GM21447 (cell line): ENCODE results near the gene CKS2.

Source experiments
- ATAC-seq: cut with Tn5 transposase; IDR thresholded peaks from one replicate; pipeline ENCODE4 v1.9.1; 2021; ENCODE audit not compliant: unreplicated experiment

The CKS2 gene

DNA sequence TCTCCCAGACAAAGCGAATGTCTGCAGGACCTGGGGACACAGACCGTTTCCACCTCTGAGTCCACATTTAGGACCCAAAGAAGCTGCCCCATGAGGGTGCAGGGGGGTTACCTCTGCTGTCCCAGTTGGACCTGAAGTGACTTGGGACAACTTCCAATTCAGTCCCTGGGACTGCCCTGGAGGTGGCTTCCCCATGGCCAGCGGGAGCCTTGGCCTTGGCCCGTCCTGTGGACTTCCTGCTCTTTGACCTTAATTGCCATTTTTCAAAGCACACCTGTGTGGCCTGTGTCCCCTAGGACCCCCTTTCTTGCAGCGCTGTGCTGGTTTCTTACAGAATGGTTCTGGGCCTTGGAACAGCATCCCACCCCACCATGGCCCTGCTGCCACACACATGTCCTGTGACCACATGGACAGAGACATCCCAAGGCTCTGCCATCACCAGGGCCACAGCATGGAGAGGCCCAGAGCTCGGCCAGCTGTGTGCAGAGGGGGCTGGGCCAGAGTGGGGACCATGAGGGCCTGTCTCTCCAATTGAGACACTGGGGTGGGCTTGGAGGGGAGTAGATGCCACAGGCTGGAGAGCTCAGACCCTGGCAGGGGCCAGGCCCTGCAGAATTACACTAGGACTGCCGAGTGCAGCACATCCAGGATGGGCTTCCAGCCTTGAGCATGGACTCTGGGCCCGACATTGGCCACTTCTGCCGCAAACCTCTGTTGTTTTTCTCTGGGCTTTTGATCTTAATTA is 53.1 kb downstream of the CKS2 start:
- no peak for ATAC-seq

DNA sequence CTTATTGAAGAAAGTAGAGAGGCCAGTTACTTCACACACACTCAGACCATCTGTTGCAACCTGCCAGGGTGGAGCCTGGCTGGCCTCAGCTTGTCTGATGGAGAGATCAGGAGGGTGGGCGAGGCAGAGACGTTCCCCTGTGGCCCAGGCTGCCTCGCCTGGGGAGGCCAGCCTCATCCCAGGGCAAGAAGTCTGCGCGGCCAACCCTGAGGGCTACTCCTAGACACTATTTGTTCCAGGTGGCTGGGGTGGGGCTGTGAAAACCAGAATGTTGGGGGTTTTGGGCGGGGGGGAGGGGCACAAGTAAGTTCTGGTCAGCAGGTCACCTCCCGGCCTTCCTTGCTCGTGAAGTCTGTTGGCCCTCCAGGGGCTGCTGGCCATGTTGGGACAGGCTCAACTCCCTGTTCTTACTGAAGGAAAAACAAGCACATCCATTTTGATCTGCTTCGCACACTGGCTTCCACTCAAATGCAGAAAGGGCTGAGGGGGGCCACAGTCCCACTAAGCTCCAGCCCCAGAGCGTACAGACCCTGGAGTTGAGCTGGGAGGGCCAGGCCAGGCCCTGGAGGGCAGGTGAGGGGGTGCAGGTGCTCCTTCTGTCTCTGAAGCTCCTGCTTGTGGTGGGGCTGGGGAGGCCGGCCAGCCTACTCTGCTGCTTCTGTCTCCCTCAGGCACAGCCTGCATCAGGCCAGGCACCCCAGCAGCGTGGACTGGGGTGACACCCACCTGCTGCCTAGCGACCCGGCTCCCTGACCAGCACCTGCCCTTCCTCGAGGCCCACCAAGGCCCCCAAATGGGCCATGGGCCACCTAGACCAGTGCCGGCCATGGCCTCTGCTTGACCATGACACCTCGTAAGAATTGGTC is 53.9 kb downstream of the CKS2 start:
- ATAC-seq, result no peak

DNA sequence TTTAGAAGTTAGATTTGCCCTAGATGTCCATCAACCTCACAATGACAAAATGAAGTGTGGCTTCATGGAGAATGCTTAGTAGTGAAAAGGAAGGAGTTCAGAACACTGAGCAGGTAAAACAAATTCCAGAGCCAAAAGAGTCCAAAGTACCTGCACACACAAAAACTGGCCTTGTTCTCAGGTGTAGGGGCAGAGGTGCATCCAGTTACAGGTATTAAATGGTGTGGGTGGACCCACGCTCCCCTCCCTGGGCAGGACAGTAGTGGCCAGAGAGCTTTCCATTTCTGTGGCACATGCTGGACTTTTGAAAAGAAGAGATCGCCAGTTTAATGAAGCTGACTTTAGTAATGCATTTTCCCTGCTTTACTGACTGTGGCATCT is 54.5 kb downstream of the CKS2 start:
- no peak for ATAC-seq
